AG09319 (cell line): ENCODE measurements around the gene POLR1D.

Source experiments
- DNase-seq: peaks from one replicate; pipeline ENCODE4 v3.0.0-alpha.2; 2010; ENCODE audit warnings: low read depth; ENCODE audit errors: extremely low read depth
- CTCF ChIP-seq: IDR thresholded peaks from 2 replicates; pipeline ENCODE4 v1.5.1; 2011; ENCODE audit warnings: low read depth, mild to moderate bottlenecking, inconsistent platforms, low read length, moderate library complexity

Gene POLR1D

GRCh38 chr13:27662738-27663470 lies 41.2 kb downstream of the POLR1D start:
- DNase-seq: no peak
- no peak for TF ChIP-seq CTCF

GRCh38 chr13:27663947-27664346 lies 42.3 kb downstream of the POLR1D start:
- DNase-seq: no peak
- TF ChIP-seq CTCF: no peak

GRCh38 chr13:27665333-27665732 lies 43.6 kb downstream of the POLR1D start:
- no peak for DNase-seq
- peak; percentile 14 for TF ChIP-seq CTCF

- no peak for DNase-seq
- TF ChIP-seq CTCF: no peak
Observed at GRCh38 chr13:27665761-27666160, 44.1 kb downstream of the POLR1D start.

- DNase-seq: no peak
- no peak for TF ChIP-seq CTCF
Observed at GRCh38 chr13:27666951-27667350, 45.3 kb downstream of the POLR1D start.

GRCh38 chr13:27667946-27668345 lies 46.3 kb downstream of the POLR1D start:
- no peak for TF ChIP-seq CTCF
- no peak for DNase-seq

- DNase-seq: no peak
- no peak for TF ChIP-seq CTCF
Observed at GRCh38 chr13:27670861-27671260, 49.2 kb downstream of the POLR1D start.
